GM11168 (cell line): ENCODE measurements around the gene TNFRSF13B.
"Not testable (repeated sequence)": the region's sequence is repeated elsewhere in the genome, so short reads cannot be mapped to it uniquely, and the experiment has no call there.

ENCODE experiments used
- in situ Hi-C: fragments of 300-500 bp; cut with MboI; formaldehyde crosslinking; loops from one replicate; pipeline ENCODE4 v1.12.0; 2022; ENCODE audit warnings: low sequenced_read_pairs; ENCODE audit not compliant: unreplicated experiment

TNFRSF13B gene

DNA sequence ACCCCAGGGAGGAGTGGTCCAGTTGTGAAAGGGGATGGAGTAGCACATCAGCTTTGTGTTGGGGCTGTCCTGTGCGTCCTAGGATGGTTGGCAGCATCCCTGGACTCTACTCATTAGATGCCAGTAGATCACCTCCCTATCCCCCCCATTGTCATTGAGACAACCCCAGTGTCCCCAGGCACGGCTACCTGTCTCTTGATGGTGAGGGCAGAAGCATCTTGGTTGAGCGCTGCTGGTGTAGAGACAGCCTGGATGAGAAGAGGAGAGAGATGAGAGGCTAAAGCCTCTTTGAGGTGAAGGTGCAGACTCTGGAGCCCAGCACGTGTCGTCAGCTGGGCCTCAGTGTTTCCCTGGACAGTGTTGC is 55.4 kb downstream of the TNFRSF13B start:
- in situ Hi-C loops: loop anchor here (5.0 kb wide), 1 partner anchor 81 kb away; no protein-coding TSS in a partner anchor

DNA sequence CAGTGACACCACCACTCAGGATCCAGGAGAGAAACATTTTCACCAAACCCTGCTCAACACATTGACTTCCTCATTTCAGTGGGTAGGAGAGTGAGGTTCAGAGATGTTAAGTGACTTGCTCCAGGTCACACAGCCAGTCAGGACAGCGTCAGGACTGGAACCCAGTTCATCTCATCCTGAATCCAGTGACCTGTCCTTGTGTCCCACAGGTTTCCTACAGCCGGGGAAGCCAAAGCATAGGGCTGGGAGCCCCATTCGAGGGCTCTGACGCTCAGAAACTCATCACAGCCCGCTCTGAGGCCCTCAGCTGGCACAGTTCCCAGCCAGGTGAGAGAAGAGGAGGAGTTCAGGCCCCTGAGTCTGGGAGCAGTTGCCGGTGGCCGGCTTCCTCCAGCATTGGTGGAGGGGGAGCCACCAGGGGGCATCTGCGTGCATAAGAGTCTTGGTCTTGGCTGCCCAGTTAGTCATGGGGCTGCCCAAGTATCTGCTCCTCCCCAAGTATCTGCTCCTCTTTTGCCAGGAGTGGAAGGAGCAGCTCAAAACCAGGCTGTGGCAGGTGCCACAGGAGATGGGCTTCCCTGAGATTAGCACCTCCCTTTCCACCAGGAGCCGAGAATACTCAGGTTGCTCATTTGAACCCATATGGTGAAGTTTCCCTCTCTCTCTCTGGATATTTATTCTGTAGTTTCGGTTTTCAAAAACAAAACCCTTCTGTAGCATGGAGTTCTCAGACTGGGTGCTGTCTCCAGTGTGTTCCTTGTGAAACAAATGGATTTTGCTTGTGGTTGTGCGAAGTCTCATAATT is 56.0 kb downstream of the TNFRSF13B start:
- in situ Hi-C loops: loop anchor here (5.0 kb wide), 1 partner anchor 81 kb away; no protein-coding TSS in a partner anchor

DNA sequence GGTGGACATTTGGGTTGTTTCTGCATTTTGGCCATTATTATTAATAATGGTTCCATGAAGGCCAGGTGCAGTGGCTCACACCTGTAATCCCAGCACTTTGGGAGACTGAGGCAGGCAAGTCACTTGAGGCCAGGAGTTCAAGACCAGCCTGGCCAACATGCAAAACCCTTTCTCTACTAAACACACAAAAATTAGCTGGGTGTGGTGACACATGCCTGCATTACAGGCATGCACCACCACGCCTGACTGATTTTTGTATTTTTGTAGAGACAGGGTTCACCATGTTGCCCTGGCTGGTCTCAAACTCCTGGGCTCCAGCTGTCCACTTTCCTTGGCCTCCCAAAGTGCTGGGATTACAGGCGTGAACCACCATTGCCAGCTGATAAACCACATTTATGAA is 58.5 kb downstream of the TNFRSF13B start:
- in situ Hi-C loops: no loop called here

GRCh38 chr17:16912021-16912962 is 59.6 kb downstream of the TNFRSF13B start:
- in situ Hi-C loops: no loop called here

DNA sequence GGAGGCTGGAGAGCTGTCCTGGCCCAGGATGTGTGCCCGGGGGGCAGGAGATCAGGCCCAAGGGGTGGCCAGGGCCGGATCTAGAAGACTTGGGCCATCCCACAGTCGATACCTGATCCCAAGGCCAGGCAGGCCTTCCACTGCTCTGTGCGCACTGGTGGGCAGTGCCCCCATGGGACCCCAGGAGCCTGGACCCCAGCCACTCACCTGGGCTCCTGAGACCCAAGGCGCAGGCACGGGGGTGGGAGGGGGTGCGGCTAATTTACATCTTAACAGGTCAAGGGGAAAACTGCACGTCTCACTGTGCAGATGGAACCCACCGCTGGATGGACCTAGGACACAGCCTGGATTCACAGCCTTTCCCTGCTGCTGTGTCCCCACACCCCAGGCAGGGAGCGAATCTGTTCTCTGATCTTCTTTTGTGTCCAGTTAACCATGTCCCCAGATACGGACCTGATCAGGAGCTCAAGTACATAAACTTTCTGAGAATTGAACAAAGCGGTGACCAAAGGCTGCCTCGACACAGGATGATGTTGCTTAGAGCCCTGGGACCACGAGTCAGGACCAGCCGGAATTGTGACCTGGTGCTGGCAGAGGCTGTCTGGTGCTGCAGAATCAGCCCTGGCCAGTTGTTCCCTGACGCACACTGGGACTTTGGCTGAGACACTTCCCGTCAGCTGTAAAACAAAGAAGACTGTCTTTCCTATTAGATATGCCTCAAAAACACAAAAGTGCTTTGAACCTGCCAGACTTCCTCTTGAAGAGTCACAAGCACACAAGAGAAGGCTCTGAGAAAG is 60.6 kb downstream of the TNFRSF13B start:
- in situ Hi-C loops: no loop called here

GRCh38 chr17:16910341-16910740 is 61.6 kb downstream of the TNFRSF13B start:
- in situ Hi-C loops: no loop called here

DNA sequence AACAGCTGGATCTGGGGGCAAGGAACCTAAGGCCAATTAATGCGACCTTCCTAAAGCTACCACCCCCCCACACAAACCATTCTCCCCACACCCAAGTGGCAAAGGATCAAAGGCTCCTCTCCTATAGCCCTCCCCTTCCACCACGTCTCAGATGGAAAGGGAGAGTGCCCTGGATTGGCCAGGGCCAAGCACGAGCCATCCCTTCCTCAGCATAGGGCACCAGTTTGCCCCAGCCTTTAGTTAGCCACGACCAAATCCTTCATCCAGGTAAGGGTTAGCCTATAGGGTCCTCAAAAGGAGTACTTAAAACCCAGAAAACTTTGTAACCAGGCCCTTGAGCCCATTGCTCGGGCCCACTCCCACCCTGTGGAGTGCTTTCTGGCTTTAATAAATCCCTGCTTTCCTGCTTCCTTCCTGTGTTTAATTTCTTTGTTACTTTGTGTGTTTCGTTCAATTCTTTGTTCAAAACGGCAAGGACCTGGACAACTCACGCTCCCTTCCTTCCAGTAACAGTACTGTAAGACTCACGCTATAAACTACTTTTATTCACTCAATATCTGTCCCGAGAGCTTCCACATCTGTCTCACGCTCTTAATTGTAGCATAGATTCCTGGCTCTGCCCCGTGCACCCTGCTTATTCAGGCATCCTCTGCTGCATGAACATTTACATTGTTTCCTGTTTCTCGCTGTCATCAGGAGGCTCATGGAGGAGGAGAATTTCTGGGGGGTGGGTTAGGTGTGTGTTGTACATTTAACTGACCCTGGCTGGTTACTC is 62.3 kb downstream of the TNFRSF13B start:
- in situ Hi-C loops: no loop called here

GRCh38 chr17:16908273-16908672 is 63.6 kb downstream of the TNFRSF13B start:
- in situ Hi-C loops: no loop called here

GRCh38 chr17:16906680-16907079 is 65.2 kb downstream of the TNFRSF13B start:
- in situ Hi-C loops: no loop called here

- in situ Hi-C loops: no loop called here
Observed at GRCh38 chr17:16905593-16906191, 66.2 kb downstream of the TNFRSF13B start.

GRCh38 chr17:16903070-16903469 is 68.8 kb downstream of the TNFRSF13B start:
- in situ Hi-C loops: not testable (repeated sequence)

DNA sequence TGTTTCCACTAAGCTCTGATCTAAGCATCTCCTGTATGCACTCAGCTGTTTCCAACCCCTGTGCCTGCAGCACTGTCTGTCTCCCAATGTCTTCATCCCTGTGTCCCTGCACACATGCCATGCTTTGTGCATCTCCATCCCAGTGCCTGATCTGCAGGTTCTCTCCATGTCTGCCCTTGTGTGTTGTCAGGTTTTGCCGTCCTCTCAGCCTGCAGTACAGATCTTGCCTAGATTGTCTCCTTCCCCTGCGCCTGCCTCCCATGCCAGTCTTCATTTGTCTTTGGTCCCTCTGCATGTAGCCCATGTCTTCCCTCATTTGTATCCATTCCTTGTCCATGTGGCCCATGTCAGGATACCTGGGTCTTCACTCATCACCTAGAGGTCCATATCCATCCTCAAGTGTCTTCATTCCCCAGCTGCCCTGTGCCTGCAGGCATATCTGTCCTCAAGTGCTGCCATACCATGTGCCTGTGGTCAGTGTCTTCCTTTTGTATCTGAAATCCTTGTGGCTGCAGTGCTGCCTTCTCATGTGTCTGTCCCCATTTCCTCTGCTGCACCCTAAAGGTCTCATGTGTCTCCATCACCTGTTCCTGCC is 71.5 kb downstream of the TNFRSF13B start:
- in situ Hi-C loops: no loop called here

DNA sequence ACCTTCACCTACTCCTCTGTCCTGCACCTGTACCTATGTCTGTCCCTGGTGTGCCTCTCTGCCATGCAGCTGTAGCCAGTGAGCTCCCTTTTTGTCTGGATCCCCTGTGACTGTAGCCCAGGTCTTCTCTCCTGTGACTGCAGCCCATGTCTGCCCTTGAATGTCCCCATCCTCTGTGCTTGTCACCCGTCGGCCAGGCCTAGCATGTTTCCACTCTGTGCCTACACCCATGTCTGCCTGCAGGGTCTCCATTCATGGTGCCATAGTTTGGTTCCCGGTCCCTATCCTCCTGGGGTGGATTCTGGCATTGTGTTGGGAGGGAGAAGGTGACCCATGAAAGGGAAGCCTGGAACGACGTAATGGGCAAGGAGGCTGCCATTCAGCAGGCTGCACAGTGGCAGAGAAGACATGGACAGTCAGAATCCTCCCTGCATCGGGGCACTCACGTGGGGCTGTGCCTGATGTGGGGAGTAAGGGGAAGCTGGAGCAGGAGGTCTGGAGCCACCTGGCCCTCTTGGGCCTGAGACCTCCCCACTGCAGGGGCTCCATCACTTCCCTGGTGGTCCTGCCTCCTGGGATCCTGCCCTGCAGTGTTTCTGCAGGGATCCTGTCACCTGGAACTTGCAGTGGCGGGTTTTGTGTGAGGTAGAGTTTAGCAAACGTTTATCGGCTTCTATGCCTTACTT is 74.6 kb downstream of the TNFRSF13B start:
- in situ Hi-C loops: not testable (repeated sequence)

DNA sequence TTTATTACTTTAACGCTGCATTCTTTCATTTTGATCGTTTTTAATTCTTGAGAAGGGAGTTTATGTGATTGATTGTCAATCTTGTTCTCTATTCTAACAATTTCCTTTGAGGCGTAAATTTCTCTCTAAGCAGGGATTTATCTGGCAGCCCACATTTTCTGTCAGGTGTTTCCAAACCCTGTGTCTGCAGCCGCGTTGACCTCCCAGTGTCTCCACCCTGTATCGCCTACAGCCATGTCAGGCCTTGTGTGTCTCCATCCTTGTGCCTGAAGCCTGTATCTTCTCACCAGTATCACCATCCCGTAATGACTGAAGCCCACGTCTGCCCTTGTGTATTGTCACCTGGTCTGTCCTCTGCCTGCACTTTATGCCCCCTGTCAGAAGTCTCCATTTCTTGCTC is 75.7 kb downstream of the TNFRSF13B start:
- in situ Hi-C loops: not testable (repeated sequence)

GRCh38 chr17:16893527-16893926 is 78.4 kb downstream of the TNFRSF13B start:
- in situ Hi-C loops: not testable (repeated sequence)

DNA sequence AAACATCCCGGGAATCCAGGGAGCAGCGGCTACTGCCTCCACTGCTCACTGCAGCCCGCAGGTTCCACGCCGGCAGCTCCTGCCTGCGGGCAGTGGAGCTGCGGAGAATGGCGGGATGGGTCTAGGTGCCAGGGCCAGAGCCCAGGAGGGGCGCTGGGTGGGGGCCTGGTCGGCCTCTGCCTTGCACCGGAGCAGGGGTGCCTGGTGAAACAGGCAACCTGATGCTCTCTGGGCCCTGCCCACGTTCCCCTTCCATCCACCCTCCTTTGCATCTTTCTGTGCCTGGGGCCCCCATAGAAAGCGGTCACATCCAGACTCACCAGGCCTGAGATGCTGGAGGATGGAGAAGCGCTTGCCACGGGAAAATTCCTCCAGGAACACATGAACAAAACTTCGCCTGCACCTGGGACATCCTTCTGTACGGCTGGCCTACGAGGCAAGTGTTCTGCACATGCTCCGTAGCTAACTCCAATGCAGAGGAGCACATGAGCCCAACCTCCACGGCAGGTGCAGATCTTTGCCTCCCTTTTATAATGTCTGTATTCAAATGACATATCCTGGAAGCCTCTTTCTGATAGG is 79.0 kb downstream of the TNFRSF13B start:
- in situ Hi-C loops: not testable (repeated sequence)

- in situ Hi-C loops: no loop called here
Observed at GRCh38 chr17:16889088-16889465, 82.8 kb downstream of the TNFRSF13B start.
